BLaER1 (cell line): ENCODE measurements around the gene MAGOHB.

Source experiments
- H3K27ac ChIP-seq: shearing (Covaris generic); formaldehyde crosslinking; 2 replicates; pipeline ENCODE4 v1.8.1; 2022
- H3K27me3 ChIP-seq: shearing (Covaris generic); formaldehyde crosslinking; 2 replicates; pipeline ENCODE4 v1.8.1; 2022
- H3K36me3 ChIP-seq: shearing (Covaris generic); formaldehyde crosslinking; 2 replicates; pipeline ENCODE4 v1.8.1; 2022
- H3K4me1 ChIP-seq: shearing (Covaris generic); formaldehyde crosslinking; 2 replicates; pipeline ENCODE4 v1.8.1; 2022
- H3K4me2 ChIP-seq: shearing (Covaris generic); formaldehyde crosslinking; 2 replicates; pipeline ENCODE4 v1.8.1; 2022
- H3K4me3 ChIP-seq: shearing (Covaris generic); formaldehyde crosslinking; 2 replicates; pipeline ENCODE4 v1.8.1; 2022
- H3K9ac ChIP-seq: shearing (Covaris generic); formaldehyde crosslinking; 2 replicates; pipeline ENCODE4 v1.8.1; 2022
- H3K9me3 ChIP-seq: shearing (Covaris generic); formaldehyde crosslinking; 2 replicates; pipeline ENCODE4 v1.8.1; 2022
- H4K20me1 ChIP-seq: shearing (Covaris generic); formaldehyde crosslinking; 2 replicates; pipeline ENCODE4 v1.8.1; 2022
- Cebpa-rat ChIP-seq: shearing (Covaris generic); IDR thresholded peaks from 2 replicates; pipeline ENCODE4 v1.8.1; 2022

MAGOHB gene

GRCh38 chr12:10635306-10635705, 21.9 kb upstream of the MAGOHB start:
- Histone ChIP-seq H3K27me3 (no peaks in the 10 kb centered on the region), H3K4me1 (no peaks in the 10 kb centered on the region), H3K4me3 (no peak overlapping the region), H3K9me3 (no peaks in the 10 kb centered on the region), H3K9ac (no peak overlapping the region), H3K27ac (no peak overlapping the region), H3K4me2 (no peak overlapping the region), H4K20me1 (no peaks in the 10 kb centered on the region), H3K36me3 (no peaks in the 10 kb centered on the region)
- TF ChIP-seq Cebpa-rat, result no peak

DNA sequence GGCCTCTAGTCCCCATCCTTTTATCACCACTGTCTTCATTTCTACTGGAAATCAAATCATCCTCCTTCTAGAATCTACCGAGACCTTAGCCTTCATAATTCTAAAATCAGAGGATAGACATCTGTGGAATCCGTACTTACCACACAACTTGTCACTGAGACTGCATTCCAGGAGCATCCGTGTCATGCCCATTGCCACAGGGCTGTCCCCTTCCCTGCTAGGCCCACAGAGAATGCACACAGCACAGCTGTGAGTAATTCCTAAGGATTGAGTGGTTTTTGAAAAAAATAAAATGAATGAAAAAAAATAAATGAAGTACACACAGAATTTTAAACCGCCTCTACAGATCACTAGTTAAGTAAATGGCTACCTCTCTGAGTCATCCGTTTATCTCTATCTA, 21.0 kb upstream of the MAGOHB start:
- no peak overlapping the region for H3K4me3 ChIP-seq
- no peaks in the 10 kb centered on the region for H3K9me3 ChIP-seq
- H3K27me3 ChIP-seq, result no peaks in the 10 kb centered on the region
- H4K20me1 ChIP-seq, result no peaks in the 10 kb centered on the region
- H3K27ac ChIP-seq, result no peak overlapping the region
- H3K4me2 ChIP-seq, result no peak overlapping the region
- no peaks in the 10 kb centered on the region for H3K4me1 ChIP-seq
- no peaks in the 10 kb centered on the region for H3K36me3 ChIP-seq
- no peak for TF ChIP-seq Cebpa-rat
- no peak overlapping the region for H3K9ac ChIP-seq

DNA sequence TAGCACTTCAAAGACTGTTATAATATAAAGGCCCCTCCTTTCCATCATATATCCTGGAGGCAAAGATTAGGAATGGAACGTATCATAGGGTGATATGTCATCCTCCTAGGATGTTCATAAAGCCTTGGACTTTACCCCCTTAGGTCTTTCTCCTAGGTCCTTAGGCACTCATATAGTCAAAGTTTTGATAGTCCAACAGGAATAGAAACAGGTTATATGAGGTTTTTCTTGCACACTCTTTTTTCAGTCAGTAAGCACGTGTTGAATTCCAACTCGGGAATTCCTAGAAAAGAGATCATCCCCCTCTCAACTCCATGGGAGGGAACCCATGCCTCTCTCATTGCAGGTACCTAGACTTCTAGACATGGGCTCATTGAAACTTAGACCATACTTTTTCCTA, 20.1 kb upstream of the MAGOHB start:
- H3K36me3 ChIP-seq, result no peaks in the 10 kb centered on the region
- H3K4me2 ChIP-seq, result no peak overlapping the region
- no peak for TF ChIP-seq Cebpa-rat
- H3K27ac ChIP-seq, result no peak overlapping the region
- H3K9me3 ChIP-seq, result no peaks in the 10 kb centered on the region
- no peak overlapping the region for H3K4me3 ChIP-seq
- H3K27me3 ChIP-seq, result no peaks in the 10 kb centered on the region
- H3K4me1 ChIP-seq, result no peaks in the 10 kb centered on the region
- no peaks in the 10 kb centered on the region for H4K20me1 ChIP-seq
- no peak overlapping the region for H3K9ac ChIP-seq

DNA sequence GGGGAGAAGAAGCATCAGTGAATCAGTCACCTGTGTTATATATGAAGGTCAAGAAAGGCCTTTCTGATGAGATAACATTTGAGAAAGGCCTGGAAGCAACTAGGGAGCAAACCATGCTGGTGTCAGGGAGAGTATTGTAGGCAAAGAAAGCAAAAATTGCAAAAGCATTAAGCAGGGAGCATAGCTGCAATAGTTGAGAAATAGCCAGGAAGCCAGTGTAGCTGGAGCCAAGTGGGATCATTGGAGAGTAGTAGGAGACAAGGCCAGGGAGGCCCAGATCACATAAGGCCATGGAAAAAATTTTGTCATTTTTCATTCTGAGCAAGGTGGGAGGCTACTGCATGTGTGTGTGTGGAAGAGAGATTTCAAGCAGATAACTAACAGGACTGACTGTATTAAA, 18.8 kb upstream of the MAGOHB start:
- no peak for TF ChIP-seq Cebpa-rat
- Histone ChIP-seq H3K4me3 (no peak overlapping the region), H3K9me3 (no peaks in the 10 kb centered on the region), H3K9ac (no peak overlapping the region), H3K27me3 (no peaks in the 10 kb centered on the region), H3K27ac (no peak overlapping the region), H3K4me2 (no peak overlapping the region), H3K36me3 (no peaks in the 10 kb centered on the region), H3K4me1 (no peaks in the 10 kb centered on the region), H4K20me1 (no peaks in the 10 kb centered on the region)

GRCh38 chr12:10624605-10625004, 11.2 kb upstream of the MAGOHB start:
- H3K27me3 ChIP-seq, result no peaks in the 10 kb centered on the region
- no peak overlapping the region for H3K4me2 ChIP-seq
- no peaks in the 10 kb centered on the region for H3K9me3 ChIP-seq
- no peaks in the 10 kb centered on the region for H3K4me1 ChIP-seq
- no peak overlapping the region for H3K4me3 ChIP-seq
- H4K20me1 ChIP-seq, result no peaks in the 10 kb centered on the region
- no peaks in the 10 kb centered on the region for H3K36me3 ChIP-seq
- no peak overlapping the region for H3K9ac ChIP-seq
- no peak overlapping the region for H3K27ac ChIP-seq
- TF ChIP-seq Cebpa-rat, result no peak

DNA sequence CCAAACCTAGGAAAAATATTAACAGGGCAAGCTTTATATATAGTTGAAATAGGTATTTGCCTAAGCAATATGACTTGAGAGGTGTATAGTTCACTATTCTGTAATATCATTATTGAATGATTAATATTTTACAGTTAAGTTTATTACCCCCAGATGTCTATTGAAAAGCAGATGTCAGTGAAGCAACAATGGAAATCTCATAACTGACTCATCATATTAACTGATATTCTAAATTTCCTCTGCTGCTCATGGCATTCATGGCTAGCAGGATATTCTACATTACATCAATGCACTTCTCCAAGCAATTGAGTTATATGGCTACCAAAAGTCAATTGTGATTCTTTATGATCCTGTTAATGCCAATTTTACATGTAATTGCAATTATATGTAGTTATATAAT, 9.7 kb upstream of the MAGOHB start:
- H3K9ac ChIP-seq, result no peak overlapping the region
- H4K20me1 ChIP-seq, result no peaks in the 10 kb centered on the region
- H3K9me3 ChIP-seq, result no peaks in the 10 kb centered on the region
- no peak for TF ChIP-seq Cebpa-rat
- H3K27ac ChIP-seq, result no peak overlapping the region
- H3K4me2 ChIP-seq, result no peak overlapping the region
- H3K4me1 ChIP-seq, result no peaks in the 10 kb centered on the region
- H3K4me3 ChIP-seq, result no peak overlapping the region
- no peaks in the 10 kb centered on the region for H3K36me3 ChIP-seq
- no peaks in the 10 kb centered on the region for H3K27me3 ChIP-seq

DNA sequence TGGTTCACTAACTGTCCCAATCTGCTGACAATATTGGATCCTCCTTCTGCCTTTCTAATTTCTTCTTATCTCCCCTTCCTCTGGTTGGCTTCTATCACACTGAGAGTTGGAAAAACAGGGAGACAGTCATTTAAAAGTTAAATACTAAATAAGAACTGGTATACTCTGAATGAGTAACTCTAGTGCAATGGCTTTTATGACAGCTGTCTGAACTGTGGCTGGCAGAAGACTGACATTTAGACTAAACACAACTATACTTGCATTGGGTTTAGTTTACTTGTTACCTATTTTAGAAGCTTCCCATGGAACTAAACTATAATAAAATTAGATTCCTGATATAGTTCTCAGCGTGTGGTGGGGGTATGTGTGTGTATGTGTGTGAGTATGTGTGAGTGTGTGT, 7.9 kb upstream of the MAGOHB start:
- H3K9ac ChIP-seq, result no peak overlapping the region
- H3K27me3 ChIP-seq, result no peaks in the 10 kb centered on the region
- no peak overlapping the region for H3K4me2 ChIP-seq
- no peak overlapping the region for H3K27ac ChIP-seq
- no peak for TF ChIP-seq Cebpa-rat
- H3K36me3 ChIP-seq, result no peaks in the 10 kb centered on the region
- no peak overlapping the region for H3K4me3 ChIP-seq
- no peaks in the 10 kb centered on the region for H4K20me1 ChIP-seq
- no peaks in the 10 kb centered on the region for H3K9me3 ChIP-seq
- H3K4me1 ChIP-seq, result no peaks in the 10 kb centered on the region

- H3K4me3 ChIP-seq, result no peak overlapping the region
- H3K27ac ChIP-seq, result no peak overlapping the region
- H3K9ac ChIP-seq, result no peak overlapping the region
- no peaks in the 10 kb centered on the region for H3K4me1 ChIP-seq
- H3K27me3 ChIP-seq, result no peaks in the 10 kb centered on the region
- H3K9me3 ChIP-seq, result no peaks in the 10 kb centered on the region
- no peak overlapping the region for H3K4me2 ChIP-seq
- no peaks in the 10 kb centered on the region for H4K20me1 ChIP-seq
- no peak for TF ChIP-seq Cebpa-rat
- H3K36me3 ChIP-seq, result no peaks in the 10 kb centered on the region
These were observed 6.8 kb upstream of the MAGOHB start for GRCh38 chr12:10620078-10620779.

- Histone ChIP-seq H4K20me1 (no peaks in the 10 kb centered on the region), H3K9me3 (no peaks in the 10 kb centered on the region), H3K9ac (no peak overlapping the region), H3K36me3 (no peaks in the 10 kb centered on the region), H3K27me3 (no peaks in the 10 kb centered on the region), H3K27ac (no peak overlapping the region), H3K4me1 (0 out of 2 replicates have a peak, but pooled peaks cover 5% of the 10 kb centered on the region), H3K4me2 (no peak overlapping the region), H3K4me3 (no peak overlapping the region)
- no peak for TF ChIP-seq Cebpa-rat
These were observed 5.1 kb upstream of the MAGOHB start for GRCh38 chr12:10618338-10618987.

GRCh38 chr12:10617863-10618262, 4.5 kb upstream of the MAGOHB start:
- Histone ChIP-seq H3K27ac (no peak overlapping the region), H3K4me3 (no peak overlapping the region), H3K27me3 (no peaks in the 10 kb centered on the region), H4K20me1 (no peaks in the 10 kb centered on the region), H3K9me3 (no peaks in the 10 kb centered on the region), H3K9ac (no peak overlapping the region), H3K4me1 (0 out of 2 replicates have a peak, but pooled peaks cover 5% of the 10 kb centered on the region), H3K36me3 (no peaks in the 10 kb centered on the region), H3K4me2 (no peak overlapping the region)
- no peak for TF ChIP-seq Cebpa-rat

- Histone ChIP-seq H3K27ac (no peak overlapping the region), H3K4me1 (peaks cover 23% of the 10 kb centered on the region), H3K9ac (no peak overlapping the region)
These were observed 2.1 kb upstream of the MAGOHB start for GRCh38 chr12:10615532-10615931.

More at GRCh38 chr12:10615532-10615931, 2.1 kb upstream of the MAGOHB start:
- no peak for TF ChIP-seq Cebpa-rat
- Histone ChIP-seq H3K27me3 (no peaks in the 10 kb centered on the region), H3K4me3 (no peak overlapping the region), H4K20me1 (no peaks in the 10 kb centered on the region; the same call in 1 of the 2 replicates), H3K36me3 (no peaks in the 10 kb centered on the region), H3K9me3 (no peaks in the 10 kb centered on the region), H3K4me2 (no peak overlapping the region)
